H1 (cell line): ENCODE results near the gene ZYX. TPM values are rescaled to one million over a fixed set of nuclear protein-coding genes. Genes with fewer than 3 reads are reported as not detected.
A peak's percentile ranks its signal among the peaks of the same experiment; 100 is the strongest.

Experiments used
- CTCF ChIA-PET: fragments of 300-600 bp; sonication (Branson Sonifier 250); formaldehyde crosslinking; loops from one replicate; lab custom pipeline; 2021; ENCODE audit not compliant: partially characterized antibody; lab: Charles Lee
- POLR2A ChIA-PET: fragments of 300-600 bp; sonication (Branson Sonifier 250); formaldehyde crosslinking; loops from one replicate; lab custom pipeline; 2021; ENCODE audit warnings: inconsistent platforms; ENCODE audit not compliant: partially characterized antibody; lab: Charles Lee
- DNase-seq, 2 experiments: peaks; one replicate each; pipeline versions ENCODE4 v3.0.0 to v3.0.0-alpha.2; 2010 to 2022; ENCODE audit warnings: low spot score in 2 of 2, low read depth in 1 of 2, mixed read lengths in 1 of 2
- FAIRE-seq: peaks from 2 replicates; lab custom pipeline; 2011; peaks lifted over from hg19 to GRCh38; lab: Jason Lieb, UNC
- H2AFZ ChIP-seq: 2 replicates; pipeline ENCODE4 v1.8.1; 2012; ENCODE audit warnings: low read length, inconsistent platforms
- H2AK5ac ChIP-seq: 2 replicates; pipeline ENCODE4 v1.6.1; 2013; ENCODE audit warnings: low read depth, low read length
- H2BK120ac ChIP-seq: replicated peaks from 2 replicates; pipeline ENCODE3; 2013; ENCODE audit warnings: low read depth, low read length, inconsistent platforms
- H2BK12ac ChIP-seq: 2 replicates; pipeline ENCODE4 v1.6.1; 2013; ENCODE audit warnings: low read depth, low read length
- H2BK15ac ChIP-seq: 2 replicates; pipeline ENCODE4 v1.6.1; 2013; ENCODE audit warnings: low read length
- H2BK20ac ChIP-seq: 2 replicates; pipeline ENCODE4 v1.6.1; 2013; ENCODE audit warnings: low read length
- H2BK5ac ChIP-seq: 2 replicates; pipeline ENCODE4 v1.6.1; 2013; ENCODE audit warnings: low read depth, low read length
- H3K14ac ChIP-seq: 2 replicates; pipeline ENCODE4 v1.6.1; 2013; ENCODE audit warnings: inconsistent platforms; ENCODE audit not compliant: insufficient read length
- H3K18ac ChIP-seq: 2 replicates; pipeline ENCODE4 v1.6.1; 2013; ENCODE audit warnings: low read length; ENCODE audit errors: extremely low read depth
- H3K23ac ChIP-seq: 2 replicates; pipeline ENCODE4 v1.6.1; 2013; ENCODE audit warnings: inconsistent platforms; ENCODE audit not compliant: insufficient read length
- H3K23me2 ChIP-seq: 2 replicates; pipeline ENCODE4 v1.6.1; 2013; ENCODE audit warnings: low read depth, low read length
- H3K27ac ChIP-seq: 2 replicates; pipeline ENCODE4 v1.6.1; 2011; ENCODE audit warnings: low read depth, low read length, inconsistent platforms
- H3K27me3 ChIP-seq, 4 experiments: replicated peaks in 1 of 4; 1 replicate in 1 of 4; 2 replicates in 3 of 4; pipeline versions ENCODE4 v1.6.1 to v1.8.1; 2011 to 2013; ENCODE audit warnings: low read length in 3 of 4, mild to moderate bottlenecking in 3 of 4, inconsistent platforms in 2 of 4, mixed read lengths in 2 of 4, moderate library complexity in 1 of 4; ENCODE audit not compliant: control insufficient read depth in 3 of 4, insufficient read depth in 3 of 4; ENCODE audit errors: extremely low read depth in 1 of 4
- H3K36me3 ChIP-seq, 4 experiments: 2 replicates each; pipeline versions ENCODE4 v1.6.1 to v1.8.1; 2011 to 2013; ENCODE audit warnings: mild to moderate bottlenecking in 4 of 4, low read length in 3 of 4, moderate library complexity in 2 of 4, control low read depth in 1 of 4, inconsistent platforms in 1 of 4; ENCODE audit not compliant: insufficient read depth in 4 of 4, control insufficient read depth in 2 of 4
- H3K4ac ChIP-seq: replicated peaks from 2 replicates; pipeline ENCODE3; 2013; ENCODE audit warnings: low read length, low read depth, mixed read lengths, inconsistent platforms; ENCODE audit not compliant: insufficient read length
- H3K4me1 ChIP-seq, 4 experiments: replicated peaks in 1 of 4; 1 replicate in 1 of 4; 2 replicates in 3 of 4; pipeline versions ENCODE4 v1.6.1 to v1.8.1; 2011 to 2013; ENCODE audit warnings: low read length in 3 of 4, inconsistent platforms in 2 of 4, mixed read lengths in 1 of 4; ENCODE audit not compliant: insufficient read depth in 4 of 4, control insufficient read depth in 3 of 4
- H3K4me2 ChIP-seq, 2 experiments: 2 replicates each; pipeline versions ENCODE4 v1.6.1 to v1.8.1; 2011 to 2013; ENCODE audit warnings: low read depth in 2 of 2, low read length in 2 of 2, control low read depth in 1 of 2, inconsistent platforms in 1 of 2, mild to moderate bottlenecking in 1 of 2; ENCODE audit not compliant: insufficient read depth in 1 of 2
- H3K4me3 ChIP-seq, 4 experiments: fragments of 200-600, 300-600 bp in 1 of 4; sonication (generic), shearing (Covaris generic), sonication (Bioruptor Twin) in 1 of 4; 2 replicates each; pipeline versions ENCODE4 v1.5.1 to v1.8.1; 2011 to 2016; ENCODE audit warnings: low read length in 4 of 4, low read depth in 3 of 4, control low read depth in 2 of 4, inconsistent platforms in 2 of 4, mild to moderate bottlenecking in 2 of 4, mixed read lengths in 1 of 4, moderate library complexity in 1 of 4; ENCODE audit not compliant: insufficient read depth in 2 of 4; ENCODE audit errors: extremely low read depth in 1 of 4
- H3K56ac ChIP-seq: replicated peaks from 2 replicates; pipeline ENCODE3; 2013; ENCODE audit warnings: low read depth, mild to moderate bottlenecking, mixed read lengths, low read length, inconsistent platforms; ENCODE audit not compliant: insufficient read length
- H3K79me1 ChIP-seq: 2 replicates; pipeline ENCODE4 v1.6.1; 2013; ENCODE audit warnings: low read depth, low read length, control low read depth
- H3K79me2 ChIP-seq, 2 experiments: 2 replicates each; pipeline versions ENCODE4 v1.6.1 to v1.8.1; 2012 to 2013; ENCODE audit warnings: low read length in 2 of 2, mild to moderate bottlenecking in 2 of 2, inconsistent platforms in 1 of 2; ENCODE audit not compliant: insufficient read depth in 2 of 2, control insufficient read depth in 1 of 2
- H3K9ac ChIP-seq, 4 experiments: replicated peaks in 1 of 4; 1 replicate in 1 of 4; 2 replicates in 3 of 4; pipeline versions ENCODE4 v1.6.1 to v1.8.1; 2011 to 2013; ENCODE audit warnings: low read depth in 3 of 4, low read length in 3 of 4, control low read depth in 2 of 4, mild to moderate bottlenecking in 2 of 4, moderate library complexity in 2 of 4, inconsistent platforms in 1 of 4; ENCODE audit errors: extremely low read depth in 1 of 4
- H3K9me3 ChIP-seq, 2 experiments: 2 replicates each; pipeline versions ENCODE4 v1.6.1 to v1.8.1; 2012 to 2013; ENCODE audit warnings: mild to moderate bottlenecking in 2 of 2, moderate library complexity in 2 of 2, control low read depth in 1 of 2, inconsistent platforms in 1 of 2, low read depth in 1 of 2, low read length in 1 of 2, mixed read lengths in 1 of 2; ENCODE audit not compliant: insufficient read depth in 2 of 2
- H4K20me1 ChIP-seq, 2 experiments: replicated peaks in 1 of 2; 2 replicates each; pipeline versions ENCODE3 to v1.8.1; 2011 to 2013; ENCODE audit warnings: inconsistent platforms in 2 of 2, low read length in 2 of 2, mild to moderate bottlenecking in 1 of 2; ENCODE audit not compliant: insufficient read depth in 2 of 2, control insufficient read depth in 1 of 2
- H4K5ac ChIP-seq: 2 replicates; pipeline ENCODE4 v1.6.1; 2013; ENCODE audit warnings: low read length, low read depth, mixed read lengths, inconsistent platforms; ENCODE audit not compliant: insufficient read length
- H4K8ac ChIP-seq: 2 replicates; pipeline ENCODE4 v1.8.0; 2013; ENCODE audit warnings: mild to moderate bottlenecking, moderate library complexity, low read length, inconsistent platforms; ENCODE audit not compliant: insufficient read depth; ENCODE audit errors: extremely low read depth
- H4K91ac ChIP-seq: replicated peaks from 2 replicates; pipeline ENCODE3; 2013; ENCODE audit warnings: low read length, mixed read lengths, inconsistent platforms; ENCODE audit not compliant: insufficient read length
- BCL11A ChIP-seq, 2 experiments: IDR thresholded peaks; one replicate each; pipeline ENCODE4 v1.6.1; 2011; ENCODE audit warnings: low read depth in 2 of 2, low read length in 2 of 2, mild to moderate bottlenecking in 2 of 2
- POU5F1 ChIP-seq: IDR thresholded peaks from 2 replicates; pipeline ENCODE4 v1.6.1; 2011; ENCODE audit warnings: low read depth, mild to moderate bottlenecking, low read length, moderate library complexity
- SRF ChIP-seq: IDR thresholded peaks from 2 replicates; pipeline ENCODE4 v1.6.1; 2011; ENCODE audit warnings: mild to moderate bottlenecking, low read depth, low read length, moderate library complexity
- SUZ12 ChIP-seq: fragments of 200-600 bp; sonication (generic); IDR thresholded peaks from 2 replicates; pipeline ENCODE4 v1.6.1; 2012; ENCODE audit warnings: mild to moderate bottlenecking, inconsistent platforms, low read length, moderate library complexity, mixed read lengths
- WGBS, 2 experiments: shearing (Covaris generic) in 1 of 2; methylation state at CpG; one replicate each; pipeline versions ENCODE4 v1.1.6 to v1.1.7; 2013 to 2015; ENCODE audit warnings: low lambda C conversion rate in 2 of 2, mixed read lengths in 2 of 2, inconsistent platforms in 1 of 2, low coverage in 1 of 2, missing lambda C conversion rate in 1 of 2; ENCODE audit not compliant: insufficient replicate concordance in 2 of 2, insufficient coverage in 1 of 2, insufficient read length in 1 of 2; ENCODE audit errors: extremely low coverage in 1 of 2, missing lambda C conversion rate in 1 of 2; 5-methylcytosine and 5-hydroxymethylcytosine counted together
- polyA plus RNA-seq, 7 experiments: library from polyadenylated mRNA; depleted of rRNA in 3 of 7; stranded (reverse) in 5 of 7; unstranded in 2 of 7; fragments of >200 nt in 5 of 7; fragments of 200-250 nt in 2 of 7; gene quantifications; 1 replicate in 5 of 7; 2 replicates in 1 of 7; 4 replicates in 1 of 7; pipeline versions ENCODE4 v1.2.1 to v1.2.3, GENCODE V29; 2011 to 2013; ENCODE audit warnings: missing spikeins in 2 of 7, mixed read lengths in 2 of 7
- total RNA-seq: library from RNA; stranded (reverse); fragmentation: NEBNext Ultra II Directional; extraction: Animal tissue kit (Norgen Biotek cat#: 25700); gene quantifications from 2 replicates; pipeline ENCODE4 v1.2.1, GENCODE V29; 2021
- TF ChIP-seq, protein P1 (sequence below): IDR thresholded peaks from 2 replicates; pipeline ENCODE4 v1.6.1; 2011; ENCODE audit warnings: low read depth, mild to moderate bottlenecking, low read length; ENCODE audit not compliant: insufficient read depth

ZYX gene
- total and polyA plus RNA-seq, 2 of the 8 experiments (the other 6 are each of a cell fraction or from before 2014, with no cell fraction given), result 40.6 to 159 TPM

DNA sequence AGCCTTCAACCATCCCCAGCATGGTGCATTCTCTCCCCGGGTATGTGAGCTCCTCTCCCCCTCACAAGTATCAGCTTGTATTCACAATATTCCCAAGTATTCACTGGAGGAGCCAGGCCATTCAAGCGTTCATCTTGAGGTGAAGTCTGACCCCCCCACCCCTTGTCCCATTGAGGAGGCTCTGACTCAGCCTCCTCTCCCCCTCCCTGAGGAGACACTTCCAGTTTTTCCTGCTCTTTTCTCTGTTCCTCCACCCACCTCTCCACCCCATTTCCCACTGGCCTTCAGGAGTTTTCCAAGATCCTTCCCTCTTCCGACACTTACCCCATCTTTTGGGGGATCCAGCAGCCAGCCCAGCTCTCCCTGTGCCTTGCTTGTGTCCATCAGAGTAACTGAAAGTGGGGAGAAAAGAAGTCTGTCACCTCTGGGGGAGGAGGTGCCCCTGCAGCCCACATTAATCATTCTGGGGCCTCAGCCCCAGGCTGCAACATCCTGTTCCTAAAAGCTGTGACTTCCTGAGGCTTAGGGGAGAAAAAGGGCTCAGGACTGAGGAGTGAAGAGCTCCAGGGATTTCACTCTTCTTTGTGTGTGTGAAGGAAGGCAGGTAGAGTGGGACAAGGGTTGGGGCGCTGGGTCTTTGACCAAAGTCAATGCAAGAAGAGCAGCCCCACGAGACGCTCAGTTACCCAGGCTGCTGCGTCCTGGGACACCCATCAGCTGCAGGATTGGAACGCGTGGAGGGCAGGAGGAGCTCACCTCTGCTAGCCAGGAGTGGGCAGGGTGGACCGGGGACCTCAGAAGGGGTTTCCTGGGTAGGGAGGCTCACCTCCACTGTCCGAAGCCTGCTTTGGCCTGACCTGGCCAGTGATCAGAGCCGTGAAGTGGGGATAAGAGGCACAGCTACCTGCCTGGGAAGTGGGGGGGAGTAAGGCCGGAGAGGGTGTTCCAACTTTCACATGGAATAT lies 26.4 kb downstream of the ZYX start:
- H4K91ac ChIP-seq, result peak overlapping the region; percentile 50
- peak overlapping the region; percentile 67 for H3K14ac ChIP-seq
- H3K4me2 ChIP-seq, result peak overlapping the region; percentile 96 to 98
- H2BK20ac ChIP-seq, result peak overlapping the region; percentile 76
- H3K4ac ChIP-seq, result peak overlapping the region; percentile 91
- H2BK12ac ChIP-seq, result peak overlapping the region; percentile 75; the same call in 1 of the 2 replicates
- peak overlapping the region; percentile 28 for H4K5ac ChIP-seq
- peaks cover 3 to 6% of the 10 kb centered on the region in 2 experiments for H4K20me1 ChIP-seq
- H3K18ac ChIP-seq, result peak overlapping the region; percentile 78
- DNase-seq, result no peak
- H2BK5ac ChIP-seq, result peak overlapping the region; percentile 94; the same call in 1 of the 2 replicates
- WGBS, 2 experiments, result 16% methylated on average over 13 of the region's 13 CpGs; no CpG with 5 or more reads in 1 of the 2 experiments
- peak overlapping the region; percentile 84 for H2BK15ac ChIP-seq
- no peak overlapping the region; the same call in 1 of the 2 replicates for H4K8ac ChIP-seq
- peaks cover 0 to 9% (median 3%) of the 10 kb centered on the region in 4 experiments; a peak in 6 of 8 replicates for H3K36me3 ChIP-seq
- no peaks in the 10 kb centered on the region for H3K9me3 ChIP-seq
- H2AK5ac ChIP-seq, result peak overlapping the region; percentile 96; the same call in 1 of the 2 replicates
- H3K79me2 ChIP-seq, result peaks cover 0 to 49% of the 10 kb centered on the region in 2 experiments; a peak in 3 of 4 replicates
- H2BK120ac ChIP-seq, result peak overlapping the region; percentile 62
- peak overlapping the region; percentile 71 for H3K27ac ChIP-seq
- ChIA-PET POLR2A (interaction anchor here (0.8 to 25.2 kb wide), 14 partner anchors 8 to 120 kb away, joined by 3 to 518 read pairs (median 4); partner anchors contain the start of genes CASP2, FAM131B and ZYX), CTCF (interaction anchor here (0.7 to 23.5 kb wide), 15 partner anchors 9 to 408 kb away, joined by 3 to 359 read pairs (median 5); partner anchors contain the start of gene ZYX)
- H3K27me3 ChIP-seq, result no peaks in the 10 kb centered on the region
- peaks cover 13% of the 10 kb centered on the region for H3K79me1 ChIP-seq
- TF ChIP-seq SRF (no peak), POU5F1 (no peak), SUZ12 (no peak), BCL11A (IDR thresholded peaks at IDR 0.05; ENCODE audit: low read depth in 2 of 2, low read length in 2 of 2) (no peak)
- TF ChIP-seq, protein P1, sequence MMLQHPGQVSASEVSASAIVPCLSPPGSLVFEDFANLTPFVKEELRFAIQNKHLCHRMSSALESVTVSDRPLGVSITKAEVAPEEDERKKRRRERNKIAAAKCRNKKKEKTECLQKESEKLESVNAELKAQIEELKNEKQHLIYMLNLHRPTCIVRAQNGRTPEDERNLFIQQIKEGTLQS, result no peak
- peak overlapping the region; percentile 24 for H3K56ac ChIP-seq
- peak overlapping the region in 3 of 4 experiments; percentile 67 to 77 (median 74); a peak in 6 of 7 replicates for H3K9ac ChIP-seq
- H3K23me2 ChIP-seq, result peaks cover 14% of the 10 kb centered on the region
- peak overlapping the region; percentile 86 to 91 (median 88) for H3K4me3 ChIP-seq
- no peak overlapping the region for H3K23ac ChIP-seq
- H2AFZ ChIP-seq, result no peak overlapping the region
- no peak for FAIRE-seq
- peaks cover 17 to 40% (median 28%) of the 10 kb centered on the region in 4 experiments for H3K4me1 ChIP-seq
